Measurements from ENCODE around the gene GAB3.
"Not testable (repeated sequence)": the region's sequence is repeated elsewhere in the genome, so short reads cannot be mapped to it uniquely, and the experiment has no call there.

Gene GAB3

GRCh38 chrX:154670848-154671247, 80.0 kb downstream of the GAB3 start:
- H3K9ac ChIP-seq (ENCODE audit: low read length); H3K4me1 ChIP-seq (ENCODE audit: insufficient read depth, low read length, severe bottlenecking); H3K9me3 ChIP-seq (ENCODE audit: low read length); H3K27me3 ChIP-seq (ENCODE audit: insufficient read depth, low read length); H3K4me3 ChIP-seq (ENCODE audit: low read depth, low read length, poor library complexity, severe bottlenecking); H3K9me2 ChIP-seq (ENCODE audit: low read depth, low read length); H3K79me2 ChIP-seq (ENCODE audit: insufficient read depth, low read length); H3K27ac ChIP-seq (ENCODE audit: low read depth, low read length, poor library complexity, severe bottlenecking); H3K4me2 ChIP-seq (ENCODE audit: low read length); H2AFZ ChIP-seq (ENCODE audit: low read length); H3F3A ChIP-seq (ENCODE audit: insufficient read depth, low read length); H3K36me3 ChIP-seq (ENCODE audit: insufficient read depth, low read length); H4K20me1 ChIP-seq (ENCODE audit: insufficient read depth, low read length): not testable (repeated sequence)

GRCh38 chrX:154661899-154662298, 89.0 kb downstream of the GAB3 start:
- Histone ChIP-seq H3K4me3 (ENCODE audit: low read depth, low read length, poor library complexity, severe bottlenecking) (no peak overlapping the region), H3K4me1 (ENCODE audit: insufficient read depth, low read length, severe bottlenecking) (no peaks in the 10 kb centered on the region), H3K9ac (ENCODE audit: low read length) (no peak overlapping the region), H3K79me2 (ENCODE audit: insufficient read depth, low read length) (no peaks in the 10 kb centered on the region), H3K9me3 (ENCODE audit: low read length) (no peaks in the 10 kb centered on the region), H4K20me1 (ENCODE audit: insufficient read depth, low read length) (no peaks in the 10 kb centered on the region), H3F3A (ENCODE audit: insufficient read depth, low read length) (no peaks in the 10 kb centered on the region), H3K4me2 (ENCODE audit: low read length) (no peak overlapping the region), H3K36me3 (ENCODE audit: insufficient read depth, low read length) (no peaks in the 10 kb centered on the region), H2AFZ (ENCODE audit: low read length) (no peak overlapping the region), H3K27ac (ENCODE audit: low read depth, low read length, poor library complexity, severe bottlenecking) (no peak overlapping the region), H3K9me2 (ENCODE audit: low read depth, low read length) (no peaks in the 10 kb centered on the region), H3K27me3 (ENCODE audit: insufficient read depth, low read length) (no peaks in the 10 kb centered on the region; the same call in 1 of the 2 replicates)
- TF ChIP-seq CTCF (IDR thresholded peaks at IDR 0.05; ENCODE audit: low read length) (no peak), EZH2 (IDR thresholded peaks at IDR 0.05; ENCODE audit: borderline replicate concordance, low read length) (no peak)

GRCh38 chrX:154661170-154661569, 89.7 kb downstream of the GAB3 start:
- H3K4me1 ChIP-seq (ENCODE audit: insufficient read depth, low read length, severe bottlenecking), result no peaks in the 10 kb centered on the region
- no peaks in the 10 kb centered on the region for H3K9me3 ChIP-seq (ENCODE audit: low read length)
- H3K9ac ChIP-seq (ENCODE audit: low read length), result no peak overlapping the region
- no peak overlapping the region for H2AFZ ChIP-seq (ENCODE audit: low read length)
- H3K9me2 ChIP-seq (ENCODE audit: low read depth, low read length), result no peaks in the 10 kb centered on the region
- no peaks in the 10 kb centered on the region for H3K36me3 ChIP-seq (ENCODE audit: insufficient read depth, low read length)
- H3K27me3 ChIP-seq (ENCODE audit: insufficient read depth, low read length), result no peaks in the 10 kb centered on the region; the same call in 1 of the 2 replicates
- no peaks in the 10 kb centered on the region for H3F3A ChIP-seq (ENCODE audit: insufficient read depth, low read length)
- no peak overlapping the region for H3K4me2 ChIP-seq (ENCODE audit: low read length)
- no peak overlapping the region for H3K27ac ChIP-seq (ENCODE audit: low read depth, low read length, poor library complexity, severe bottlenecking)
- no peaks in the 10 kb centered on the region for H3K79me2 ChIP-seq (ENCODE audit: insufficient read depth, low read length)
- no peak overlapping the region for H3K4me3 ChIP-seq (ENCODE audit: low read depth, low read length, poor library complexity, severe bottlenecking)
- no peak for TF ChIP-seq CTCF (IDR thresholded peaks at IDR 0.05; ENCODE audit: low read length)
- no peak for TF ChIP-seq EZH2 (IDR thresholded peaks at IDR 0.05; ENCODE audit: borderline replicate concordance, low read length)
- no peaks in the 10 kb centered on the region for H4K20me1 ChIP-seq (ENCODE audit: insufficient read depth, low read length)

- no peak for TF ChIP-seq EZH2 (IDR thresholded peaks at IDR 0.05; ENCODE audit: borderline replicate concordance, low read length)
- no peak for TF ChIP-seq CTCF (IDR thresholded peaks at IDR 0.05; ENCODE audit: low read length)
- H3K4me2 ChIP-seq (ENCODE audit: low read length), result no peak overlapping the region
- no peaks in the 10 kb centered on the region for H3K79me2 ChIP-seq (ENCODE audit: insufficient read depth, low read length)
- no peaks in the 10 kb centered on the region for H4K20me1 ChIP-seq (ENCODE audit: insufficient read depth, low read length)
- H3K9me2 ChIP-seq (ENCODE audit: low read depth, low read length), result no peaks in the 10 kb centered on the region
- no peaks in the 10 kb centered on the region; the same call in 1 of the 2 replicates for H3K27me3 ChIP-seq (ENCODE audit: insufficient read depth, low read length)
- H2AFZ ChIP-seq (ENCODE audit: low read length), result no peak overlapping the region
- H3K9ac ChIP-seq (ENCODE audit: low read length), result no peak overlapping the region
- no peaks in the 10 kb centered on the region for H3K4me1 ChIP-seq (ENCODE audit: insufficient read depth, low read length, severe bottlenecking)
- no peak overlapping the region for H3K27ac ChIP-seq (ENCODE audit: low read depth, low read length, poor library complexity, severe bottlenecking)
- no peaks in the 10 kb centered on the region for H3K36me3 ChIP-seq (ENCODE audit: insufficient read depth, low read length)
- no peaks in the 10 kb centered on the region for H3K9me3 ChIP-seq (ENCODE audit: low read length)
- no peak overlapping the region for H3K4me3 ChIP-seq (ENCODE audit: low read depth, low read length, poor library complexity, severe bottlenecking)
- no peaks in the 10 kb centered on the region for H3F3A ChIP-seq (ENCODE audit: insufficient read depth, low read length)
Measured at GRCh38 chrX:154660541-154660940, 90.3 kb downstream of the GAB3 start.
